ENCODE measurements around the gene DNASE1L2.
A peak's percentile ranks its signal among the peaks of the same experiment; 100 is the strongest.
"Not testable (repeated sequence)": the region's sequence is repeated elsewhere in the genome, so short reads cannot be mapped to it uniquely, and the experiment has no call there.

Gene DNASE1L2

DNA sequence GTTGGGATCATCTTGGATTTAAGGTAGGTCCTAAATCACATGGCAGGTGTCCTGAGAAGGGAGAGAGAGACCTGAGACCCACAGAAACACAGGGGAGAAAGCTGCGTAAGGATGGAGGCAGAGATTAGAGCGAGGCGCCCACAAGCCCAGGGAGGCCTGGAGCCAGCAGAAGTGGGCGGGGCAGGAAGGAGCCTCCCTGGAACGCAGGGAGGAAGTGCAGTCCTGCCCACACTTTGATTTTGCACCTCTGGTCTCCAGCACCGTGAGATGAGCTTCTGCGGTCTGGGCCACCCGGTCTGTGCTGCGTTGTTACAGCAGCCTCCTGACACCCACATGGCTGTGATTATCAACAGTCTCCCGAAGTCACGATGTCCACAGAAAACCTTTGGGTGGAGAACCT is 6.4 kb downstream of the DNASE1L2 start:
- no peak for FAIRE-seq

- no peak for FAIRE-seq
These were observed 6.8 kb downstream of the DNASE1L2 start for GRCh38 chr16:2243031-2243528.

DNA sequence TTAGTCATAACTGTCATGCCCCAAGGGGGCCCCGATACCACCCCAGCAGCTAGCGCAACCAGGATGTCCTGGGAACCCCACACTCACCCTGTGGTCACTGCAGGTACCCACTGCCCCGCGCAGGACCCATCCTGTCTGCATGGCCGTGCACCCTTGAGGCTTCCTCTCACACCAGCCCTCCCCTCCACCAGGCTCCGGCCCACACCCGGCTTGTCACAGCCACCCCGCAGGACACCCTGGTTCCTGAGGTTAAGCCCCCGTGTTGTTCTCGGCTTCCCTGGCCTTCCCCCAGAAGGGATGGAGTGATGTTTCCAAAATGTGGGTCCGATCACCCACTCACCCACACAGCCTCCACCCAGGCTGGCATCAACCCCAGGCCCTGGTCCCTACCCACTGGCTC is 7.5 kb downstream of the DNASE1L2 start:
- no peak for FAIRE-seq

DNA sequence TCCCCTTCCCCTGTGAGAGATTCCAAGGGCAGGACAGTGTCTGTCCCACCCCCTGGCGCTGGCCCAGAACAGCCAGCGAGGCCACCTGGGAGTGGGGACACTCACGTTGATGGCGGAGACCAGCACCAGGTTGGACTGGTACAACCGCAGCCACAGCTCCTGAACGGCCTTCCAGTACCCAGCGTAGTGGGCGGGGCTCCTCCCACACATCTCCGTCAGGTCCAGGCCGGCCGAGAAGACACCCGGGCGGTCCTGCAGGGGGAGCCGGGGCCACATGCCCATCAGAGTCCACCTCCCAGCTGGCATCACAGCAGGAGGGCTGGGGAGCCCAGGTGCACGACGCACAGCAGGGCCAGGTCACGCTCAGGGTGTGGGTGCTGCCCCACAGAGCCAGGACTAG is 8.1 kb downstream of the DNASE1L2 start:
- FAIRE-seq: no peak

DNA sequence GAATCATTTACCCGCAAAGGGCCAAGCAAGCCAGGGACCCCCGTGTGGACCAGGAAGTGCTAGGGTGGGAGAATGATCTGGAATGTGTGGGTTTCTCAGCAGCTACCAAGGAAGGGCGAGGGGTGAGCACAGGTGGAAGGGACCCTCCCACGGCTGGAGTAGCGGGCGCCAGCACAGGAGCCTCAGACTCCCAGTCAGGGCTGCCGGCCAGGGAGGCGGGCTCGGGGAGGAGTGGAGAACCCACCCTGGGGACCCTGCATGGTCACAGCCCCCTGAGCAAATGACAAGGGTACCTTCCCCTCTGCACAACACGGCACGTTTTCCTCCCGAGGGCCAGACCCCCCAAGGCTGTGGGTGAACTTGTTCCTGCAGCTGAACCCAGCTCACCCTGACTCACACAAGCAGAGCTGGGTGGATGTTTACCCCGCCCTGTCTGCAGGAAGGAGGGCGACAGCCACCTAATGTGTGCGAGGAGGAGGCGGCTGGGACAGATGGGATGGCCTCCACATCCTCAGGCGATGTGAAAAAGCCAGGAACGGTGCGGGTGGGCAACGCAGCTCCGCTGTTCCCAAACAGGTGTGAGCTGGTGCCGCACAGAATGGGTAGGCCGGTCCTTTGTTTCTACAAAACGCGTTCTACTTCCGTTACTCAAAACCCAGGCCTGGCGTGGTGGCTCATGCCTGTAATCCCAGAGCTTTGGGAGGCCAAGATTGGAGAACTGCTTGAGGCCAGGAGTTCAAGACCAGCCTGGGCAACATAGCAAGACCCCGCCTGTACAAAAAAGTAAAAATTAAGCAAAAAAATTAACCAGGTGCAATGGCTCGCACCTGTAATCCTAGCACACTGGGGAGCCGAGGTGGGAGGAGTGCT is 8.9 kb downstream of the DNASE1L2 start:
- no peak for FAIRE-seq

DNA sequence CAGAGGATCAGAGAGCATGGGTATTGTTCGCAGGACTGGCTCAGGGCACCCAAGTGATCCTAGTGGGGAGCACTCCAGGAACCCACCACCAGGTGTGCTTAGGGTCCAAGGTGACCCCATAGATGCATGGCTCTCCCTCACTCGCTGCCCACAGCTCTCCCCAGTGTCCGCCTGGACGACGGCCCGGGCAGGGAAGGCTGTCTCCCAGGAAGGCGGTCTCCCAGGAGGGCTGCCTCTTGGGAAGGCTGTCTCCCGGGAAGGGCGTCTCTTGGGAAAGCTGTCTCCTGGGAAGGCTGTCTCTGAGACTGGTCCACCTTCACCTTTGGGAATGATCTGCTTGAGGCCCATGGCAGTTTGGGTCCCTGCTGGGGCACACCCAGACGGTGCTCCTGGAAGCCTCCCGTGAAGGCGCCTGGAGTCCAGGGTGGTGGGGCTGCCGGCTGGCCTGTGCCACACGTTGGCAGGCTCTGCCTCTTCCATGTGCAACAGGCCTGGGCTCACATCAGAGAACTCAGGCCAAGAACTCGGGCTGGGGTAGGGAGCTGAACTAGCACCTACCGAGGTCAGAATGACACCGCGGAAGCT is 10.1 kb downstream of the DNASE1L2 start:
- no peak for FAIRE-seq

DNA sequence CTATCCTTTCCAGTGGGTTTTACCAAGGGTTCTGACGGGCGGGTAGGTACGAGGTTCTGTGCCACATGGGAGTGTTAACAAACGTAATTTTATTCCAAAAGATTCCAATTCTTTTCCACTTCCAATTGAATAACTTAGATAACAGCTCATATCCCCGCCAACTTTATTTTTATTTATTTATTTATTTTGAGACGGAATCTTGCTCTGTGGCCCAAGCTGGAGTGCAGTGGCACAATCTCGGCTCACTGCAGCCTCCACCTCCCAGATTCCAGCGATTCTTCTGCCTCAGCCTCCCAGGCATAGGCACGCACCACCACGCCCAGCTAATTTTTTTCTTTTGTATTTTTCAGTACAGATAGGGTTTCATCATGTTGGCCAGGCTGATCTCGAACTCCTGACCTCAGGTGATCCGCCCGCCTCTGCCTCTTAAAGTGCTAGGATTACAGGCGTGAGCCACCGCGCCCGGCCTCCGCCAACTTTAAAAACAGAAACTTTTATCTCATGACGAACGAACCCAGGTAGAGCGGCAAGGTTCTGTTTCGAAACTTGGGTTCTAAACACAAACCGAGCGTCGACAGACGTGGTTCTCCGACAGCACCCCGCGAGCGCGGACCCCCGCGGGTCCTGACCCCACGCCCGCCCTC is 14.5 kb downstream of the DNASE1L2 start:
- no peak for FAIRE-seq

DNA sequence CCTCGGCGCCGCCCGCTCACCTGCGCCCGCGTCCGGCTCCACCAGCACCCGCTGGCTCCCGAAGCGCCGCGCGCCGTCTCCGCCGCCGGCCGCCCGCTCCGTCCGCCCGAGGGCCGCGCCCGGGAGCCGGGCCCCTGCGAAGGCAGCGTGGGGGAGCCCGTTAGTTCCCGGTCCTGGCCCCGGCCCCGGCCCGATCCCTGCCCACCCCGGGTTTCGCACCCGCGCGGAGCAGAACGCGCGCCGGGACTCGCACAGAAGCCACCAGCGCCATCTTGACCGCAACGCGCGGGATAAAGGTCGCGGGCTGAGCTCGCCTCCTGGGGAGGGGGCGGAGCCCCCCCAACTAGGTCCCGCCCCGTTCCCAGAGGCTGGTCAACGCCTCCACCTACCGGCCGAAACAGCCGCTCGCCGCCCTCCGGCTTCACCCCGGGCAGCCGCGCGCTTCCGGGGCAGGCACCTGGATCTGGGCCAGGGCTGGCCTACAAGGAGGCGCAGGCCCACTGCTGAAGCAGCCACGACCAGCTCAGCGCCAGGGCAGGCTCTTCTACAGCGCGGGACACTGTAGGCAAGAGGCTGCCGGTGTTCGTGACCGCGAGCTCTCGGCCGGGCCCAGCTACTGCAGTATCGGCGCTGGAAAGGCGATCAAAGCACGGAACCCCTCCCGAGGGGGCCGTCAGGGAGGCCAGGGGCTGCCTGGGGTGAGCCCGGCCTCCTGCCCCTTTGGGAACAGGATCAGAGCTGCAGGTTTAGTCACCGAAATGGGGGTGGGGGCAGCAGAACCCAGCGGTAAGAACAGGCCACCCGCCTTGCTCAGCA is 15.3 kb downstream of the DNASE1L2 start, which contains the start of gene ECI1:
Gene ECI1, minus strand, starts transcription at position 292 of the 816 bp plus-strand sequence. Its CDS starts 21 bp downstream, at position 271.
- peak; percentile 83 for FAIRE-seq

GRCh38 chr16:2252806-2253148 is 16.5 kb downstream of the DNASE1L2 start:
- no peak for FAIRE-seq

- FAIRE-seq: no peak
These were observed 17.0 kb downstream of the DNASE1L2 start for GRCh38 chr16:2253293-2253692.

- no peak for FAIRE-seq
These were observed 20.4 kb downstream of the DNASE1L2 start for GRCh38 chr16:2256531-2257140.

DNA sequence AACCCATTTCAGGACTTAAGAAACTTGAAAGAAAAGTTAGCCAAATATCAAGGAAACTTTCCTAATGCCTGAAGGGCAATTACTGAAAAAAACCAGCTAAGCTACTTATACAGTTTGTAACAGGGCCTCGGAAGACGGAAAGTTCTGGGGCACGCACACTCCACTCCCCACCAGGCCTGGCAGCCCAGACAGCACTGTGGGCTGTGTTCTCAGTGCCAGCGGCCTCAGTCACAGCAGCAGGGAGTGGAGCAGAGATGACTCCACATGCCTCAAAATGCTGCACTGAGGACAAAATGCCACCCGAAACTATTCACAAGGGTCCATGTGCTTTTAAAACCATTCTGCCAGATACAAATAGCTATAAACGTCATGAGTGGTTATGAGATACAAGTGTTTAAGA is 21.5 kb downstream of the DNASE1L2 start:
- FAIRE-seq: no peak

DNA sequence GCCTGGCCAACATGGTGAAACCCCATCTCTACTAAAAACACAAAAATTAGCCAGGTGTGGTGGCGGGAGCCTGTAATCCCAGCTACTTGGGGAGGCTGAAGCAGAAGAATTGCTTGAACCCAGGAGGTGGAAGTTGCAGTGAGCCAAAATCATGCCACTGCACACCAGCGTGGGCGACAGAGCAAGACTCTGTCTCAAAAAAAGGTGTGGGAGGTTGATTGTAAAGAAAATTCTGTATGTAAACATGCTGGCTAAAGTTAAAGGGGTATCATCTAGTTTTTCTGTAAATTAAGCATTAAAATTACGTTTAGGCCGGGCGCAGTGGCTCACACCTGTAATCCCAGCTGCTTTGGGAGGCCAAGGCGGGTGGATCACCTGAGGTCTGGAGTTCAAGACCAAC is 22.3 kb downstream of the DNASE1L2 start:
- FAIRE-seq: not testable (repeated sequence)

DNA sequence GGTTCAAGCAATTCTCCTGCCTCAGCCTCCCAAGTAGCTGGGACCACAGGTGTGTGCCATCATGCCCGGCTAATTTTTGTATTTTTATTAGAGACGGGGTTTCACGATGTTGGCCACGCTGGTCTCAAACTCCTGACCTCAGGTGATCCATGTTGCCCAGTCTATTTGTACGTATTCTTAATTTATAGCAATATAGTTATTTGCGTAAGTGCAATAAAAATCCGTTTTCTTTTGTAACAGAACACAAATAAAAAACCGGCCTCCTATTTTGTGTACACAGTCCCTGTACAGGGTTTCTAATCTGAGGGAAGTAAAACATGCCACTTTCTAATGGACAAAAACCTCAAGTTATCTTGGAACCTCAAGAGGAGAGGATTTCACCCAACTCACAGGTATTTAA is 24.0 kb downstream of the DNASE1L2 start:
- no peak for FAIRE-seq

DNA sequence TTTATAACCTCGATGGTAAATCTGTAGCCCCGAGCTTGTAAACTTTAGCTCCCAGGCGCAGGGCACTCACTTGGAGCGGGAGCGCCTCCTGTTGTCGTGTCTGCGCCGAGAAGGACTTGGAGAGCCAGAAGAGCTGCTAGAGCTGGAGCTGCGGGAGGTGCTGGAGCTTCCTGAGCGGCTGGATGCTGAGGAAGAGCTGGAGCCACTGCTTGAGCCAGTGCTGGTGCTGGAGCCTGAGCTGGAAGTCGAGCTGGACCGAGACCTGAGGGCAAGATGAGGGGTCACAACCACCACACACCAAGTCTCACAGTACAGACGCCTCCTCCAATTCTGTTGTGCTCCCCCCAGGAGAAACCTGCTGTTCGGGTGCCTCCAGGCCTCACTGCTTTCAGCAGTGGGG is 26.8 kb downstream of the DNASE1L2 start:
- FAIRE-seq: not testable (repeated sequence)

DNA sequence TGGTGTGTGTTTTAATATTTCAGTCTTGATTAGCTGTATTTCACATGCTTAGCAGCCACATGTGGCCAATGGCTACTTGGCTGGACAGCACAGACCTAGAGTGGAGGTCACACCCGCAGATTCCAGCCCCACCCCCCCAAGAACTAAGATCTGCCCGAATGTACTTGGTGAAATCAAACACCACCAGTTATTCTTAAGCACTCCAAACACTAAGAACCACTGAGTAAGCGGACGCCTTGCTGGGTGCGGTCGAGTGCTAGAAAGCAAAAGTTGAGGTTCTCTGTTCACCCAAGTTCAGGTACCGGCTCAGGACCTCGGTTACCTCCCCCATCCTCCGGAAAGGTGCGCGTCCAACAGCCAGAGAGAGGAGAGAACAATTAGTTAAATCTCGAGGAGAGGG is 30.6 kb downstream of the DNASE1L2 start:
- not testable (repeated sequence) for FAIRE-seq

GRCh38 chr16:2267505-2267912 is 31.3 kb downstream of the DNASE1L2 start:
- not testable (repeated sequence) for FAIRE-seq

GRCh38 chr16:2267913-2268666 is 31.8 kb downstream of the DNASE1L2 start, which contains the start of gene RNPS1:
RNPS1 (minus strand) TSS chr16:2268126; CDS start chr16:2264643, 3,483 bp downstream.
- no peak for FAIRE-seq

DNA sequence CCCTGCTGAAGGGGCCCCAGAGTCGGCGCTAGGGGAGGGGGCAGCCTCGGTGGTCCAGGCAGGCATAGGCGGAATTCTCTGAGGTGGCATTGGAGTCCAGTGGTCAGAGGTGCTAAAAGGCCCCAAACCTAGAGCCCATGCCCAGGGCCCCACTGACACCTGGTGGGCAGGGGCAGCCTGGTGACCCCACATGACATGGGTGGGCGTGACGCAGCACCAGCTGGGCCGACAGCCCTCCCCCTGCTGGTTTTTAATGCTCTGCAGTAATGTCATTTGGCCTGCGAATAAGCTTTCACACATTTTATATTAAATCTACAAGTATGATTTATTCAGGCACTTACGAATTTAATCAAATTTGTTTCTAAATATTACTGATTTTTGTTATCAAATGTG is 33.8 kb downstream of the DNASE1L2 start:
- no peak for FAIRE-seq

DNA sequence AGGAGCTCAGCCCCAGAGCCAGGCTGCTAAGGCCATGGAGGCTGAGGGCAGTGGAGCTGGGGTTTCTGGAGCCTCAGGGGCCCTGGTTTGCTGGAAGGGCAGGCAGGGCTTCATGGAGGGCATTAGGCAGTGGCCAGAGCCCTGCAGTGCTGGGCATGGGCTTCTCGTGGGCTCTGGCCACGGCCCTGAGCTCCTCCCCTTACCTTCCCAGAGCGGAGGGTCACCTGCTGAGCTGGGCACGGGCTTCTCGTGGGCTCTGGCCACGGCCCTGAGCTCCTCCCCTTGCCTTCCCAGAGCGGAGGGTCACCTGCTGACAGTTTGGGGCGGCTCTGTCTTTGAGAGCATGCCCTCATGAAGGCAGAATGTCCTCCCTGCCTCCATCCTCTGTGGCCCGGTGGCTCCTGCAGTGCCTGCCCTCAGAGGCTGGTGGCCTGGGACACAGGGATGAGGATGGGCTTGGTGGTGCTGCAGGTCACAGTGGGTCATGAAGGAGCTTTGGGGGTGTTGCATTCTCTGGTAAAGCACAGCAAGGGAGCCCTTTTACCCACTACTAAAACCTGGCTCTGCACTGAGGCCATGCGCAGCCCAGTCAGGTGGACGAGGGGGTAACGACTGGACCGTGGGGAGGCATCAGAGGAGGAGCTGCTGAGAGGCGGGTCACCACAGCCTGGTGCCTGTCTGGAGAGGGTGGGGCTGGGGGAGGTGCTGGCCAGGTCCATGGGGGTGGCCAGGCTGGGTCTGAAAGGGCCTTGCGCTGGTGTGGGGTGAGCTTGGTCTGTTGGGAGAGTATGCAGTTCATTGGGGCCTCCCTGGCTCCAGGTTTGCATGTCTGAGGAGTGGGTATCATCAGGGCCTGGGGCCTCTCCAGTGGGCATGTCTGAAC is 34.6 kb downstream of the DNASE1L2 start:
- no peak for FAIRE-seq
